Measurements from ENCODE around the gene LYPD6.

GRCh38 chr2:149344105-149344504 is 13.7 kb downstream of the LYPD6 start:
- TF ChIP-seq CTCF (IDR thresholded peaks at IDR 0.05; ENCODE audit: extremely low read depth in 1 of 2, insufficient read depth in 1 of 2, low read depth in 1 of 2, low read length in 2 of 2) (no peak), MYC (IDR thresholded peaks at IDR 0.05; ENCODE audit: low read depth, low read length) (no peak), POLR2AphosphoS5 (IDR thresholded peaks at IDR 0.05; ENCODE audit: insufficient read depth, low read depth, low read length) (no peak), EZH2 (IDR thresholded peaks at IDR 0.05; ENCODE audit: borderline replicate concordance, low read depth, low read length, severe bottlenecking) (no peak), POLR2A (IDR thresholded peaks at IDR 0.05; ENCODE audit: low read depth, low read length) (no peak)

Data from endothelial cell of umbilical vein (primary cell).